NB4 (cell line): Measurements from ENCODE around the gene TLCD1.

Experiments used
- CTCF ChIP-seq: IDR thresholded peaks from one replicate; pipeline ENCODE4 v1.5.1; 2012; ENCODE audit warnings: low read depth, low read length
- MAX ChIP-seq: IDR thresholded peaks from 2 replicates; pipeline ENCODE4 v1.6.1; 2011; ENCODE audit warnings: low read depth, low read length
- MYC ChIP-seq: IDR thresholded peaks from 2 replicates; pipeline ENCODE4 v1.6.1; 2011; ENCODE audit warnings: low read depth, low read length
- POLR2A ChIP-seq: IDR thresholded peaks from 2 replicates; pipeline ENCODE4 v1.6.1; 2011; ENCODE audit warnings: mild to moderate bottlenecking; ENCODE audit not compliant: insufficient read length; ENCODE audit errors: extremely low read depth

- TF ChIP-seq CTCF: no peak
- TF ChIP-seq MYC: no peak
- no peak for TF ChIP-seq POLR2A
- no peak for TF ChIP-seq MAX
Measured at GRCh38 chr17:28719021-28719433, 7.0 kb downstream of the TLCD1 start.
